OCI-LY7 (cell line): ENCODE measurements around the gene TMEM190. TPM values are rescaled to one million over a fixed set of nuclear protein-coding genes. Genes with fewer than 3 reads are reported as not detected.

ENCODE experiments used
- BruUV-seq: library from RNA; stranded (reverse); fragments of 400-500 nt; replicated peaks from 2 replicates; lab custom pipeline; 2021; lab: Mats Ljungman, UMichigan
- CTCF ChIA-PET: fragments of 300-600 bp; sonication (Branson Sonifier 250); formaldehyde crosslinking; loops from one replicate; lab custom pipeline; 2022; ENCODE audit warnings: antibody characterized with exemption; ENCODE audit not compliant: unreplicated experiment; lab: Charles Lee
- POLR2A ChIA-PET: fragments of 300-600 bp; sonication (Branson Sonifier 250); formaldehyde crosslinking; loops from one replicate; lab custom pipeline; 2022; ENCODE audit warnings: antibody characterized with exemption; lab: Charles Lee
- DNase-seq: peaks from one replicate; pipeline ENCODE4 v3.0.0-alpha.2; 2015; ENCODE audit warnings: low spot score
- H2AFZ ChIP-seq: fragments of 200-600 bp; sonication (generic), shearing (Covaris generic); 2 replicates; pipeline ENCODE4 v1.6.1; 2014; ENCODE audit warnings: mild to moderate bottlenecking, antibody characterized with exemption, low read length, moderate library complexity
- H3K27ac ChIP-seq: fragments of 200-600 bp; sonication (generic); 2 replicates; pipeline ENCODE4 v1.5.1; 2014; ENCODE audit warnings: mixed run types, low read depth, mild to moderate bottlenecking, moderate library complexity, low read length, inconsistent platforms; ENCODE audit not compliant: poor library complexity, severe bottlenecking
- H3K36me3 ChIP-seq: fragments of 200-600 bp; sonication (generic); 2 replicates; pipeline ENCODE4 v1.6.1; 2014; ENCODE audit warnings: mild to moderate bottlenecking, antibody characterized with exemption, low read length, moderate library complexity, mixed read lengths; ENCODE audit not compliant: insufficient read depth
- H3K4me1 ChIP-seq: fragments of 200-600 bp; sonication (generic); 2 replicates; pipeline ENCODE4 v1.5.1; 2014; ENCODE audit warnings: mild to moderate bottlenecking, low read length; ENCODE audit not compliant: insufficient read depth, poor library complexity, severe bottlenecking
- H3K4me2 ChIP-seq: fragments of 200-600 bp; sonication (generic); 2 replicates; pipeline ENCODE4 v1.6.1; 2014; ENCODE audit warnings: mild to moderate bottlenecking, low read length
- H3K4me3 ChIP-seq: fragments of 200-600 bp; sonication (generic); 2 replicates; pipeline ENCODE4 v1.5.1; 2014; ENCODE audit warnings: mild to moderate bottlenecking, low read depth, low read length; ENCODE audit not compliant: poor library complexity, severe bottlenecking
- H3K79me2 ChIP-seq: fragments of 200-600 bp; sonication (generic); 2 replicates; pipeline ENCODE4 v1.6.1; 2016; ENCODE audit warnings: low read depth, mild to moderate bottlenecking, low read length, moderate library complexity, mixed read lengths; ENCODE audit not compliant: insufficient read depth
- H3K9me2 ChIP-seq: fragments of 200-600 bp; sonication (generic); 2 replicates; pipeline ENCODE4 v1.6.1; 2016; ENCODE audit warnings: mild to moderate bottlenecking, low read length, mixed read lengths; ENCODE audit not compliant: insufficient read depth
- H3K9me3 ChIP-seq: fragments of 200-600 bp; sonication (generic); 2 replicates; pipeline ENCODE4 v1.6.1; 2014; ENCODE audit warnings: mild to moderate bottlenecking, mixed run types, low read length, mixed read lengths
- H4K20me1 ChIP-seq: fragments of 200-600 bp; sonication (generic); 2 replicates; pipeline ENCODE4 v1.6.1; 2014; ENCODE audit warnings: mild to moderate bottlenecking, antibody characterized with exemption, low read length, moderate library complexity, mixed read lengths; ENCODE audit not compliant: insufficient read depth
- EZH2phosphoT487 ChIP-seq: fragments of 200-600 bp; sonication (generic); IDR thresholded peaks from 2 replicates; pipeline ENCODE4 v1.6.1; 2018; ENCODE audit warnings: low read depth, borderline replicate concordance, mild to moderate bottlenecking, mixed run types, antibody characterized with exemption, low read length, moderate library complexity, mixed read lengths
- intact Hi-C: fragments of 100-400 bp; cut with micrococcal nuclease; formaldehyde crosslinking; loops from one replicate; pipeline ENCODE4 v1.10.0; 2022; ENCODE audit not compliant: unreplicated experiment
- total RNA-seq, 2 experiments: library from RNA; depleted of rRNA in 1 of 2; stranded (reverse); fragments of >200 nt in 1 of 2; shearing (Covaris generic) in 1 of 2; gene quantifications; 2 replicates each; pipeline ENCODE4 v1.2.3, GENCODE V29; 2014 to 2022
- TF ChIP-seq, protein P1 (sequence below): fragments of 200-600 bp; sonication (generic); conservative IDR thresholded peaks from 2 replicates; pipeline ENCODE4 v1.5.1; 2014; ENCODE audit warnings: mild to moderate bottlenecking, antibody characterized with exemption, low read length, moderate library complexity, mixed read lengths

Gene TMEM190
- total RNA-seq, 2 experiments from 2014 or later, result not detected

DNA sequence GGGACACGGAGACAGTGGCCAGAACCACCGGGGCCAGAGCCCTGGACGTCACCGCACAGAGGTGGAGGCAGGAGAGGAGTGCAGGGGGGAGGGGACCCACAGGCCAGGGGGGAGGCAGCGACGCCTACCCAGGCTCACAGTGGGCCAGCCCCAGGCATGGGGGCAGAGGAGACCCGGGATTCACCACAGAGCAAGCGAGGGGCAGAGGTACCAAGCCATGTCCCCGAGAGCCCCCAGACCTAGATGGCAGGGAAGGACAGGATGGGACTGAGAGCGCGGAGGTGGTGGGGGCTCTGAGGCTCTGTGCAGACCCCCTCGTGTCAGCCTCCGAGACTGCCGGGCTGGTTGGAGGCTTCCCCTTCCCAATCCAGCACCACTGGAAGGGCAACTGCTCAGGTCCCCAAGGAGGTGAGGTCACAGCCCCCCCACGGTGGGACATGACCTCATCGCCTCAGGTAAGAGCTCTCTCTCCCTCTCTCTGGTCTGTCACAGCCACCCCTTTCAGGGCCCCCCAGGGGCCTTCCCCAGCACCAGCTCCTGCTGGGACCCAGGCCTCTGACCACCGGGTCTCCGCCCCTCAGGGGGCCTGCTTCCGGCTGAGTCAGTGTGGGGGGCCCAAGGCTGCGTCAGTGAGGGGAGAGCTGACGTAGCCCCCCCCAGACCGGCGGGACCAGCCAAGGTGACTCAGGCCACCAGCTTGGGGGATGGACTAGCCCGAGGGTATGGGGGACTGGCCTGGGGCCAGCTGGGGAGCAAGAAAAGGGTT, 4.1 kb upstream of the TMEM190 start:
- CTCF ChIA-PET, result no interaction called here
- no peaks in the 10 kb centered on the region for H4K20me1 ChIP-seq
- TF ChIP-seq, protein P1, sequence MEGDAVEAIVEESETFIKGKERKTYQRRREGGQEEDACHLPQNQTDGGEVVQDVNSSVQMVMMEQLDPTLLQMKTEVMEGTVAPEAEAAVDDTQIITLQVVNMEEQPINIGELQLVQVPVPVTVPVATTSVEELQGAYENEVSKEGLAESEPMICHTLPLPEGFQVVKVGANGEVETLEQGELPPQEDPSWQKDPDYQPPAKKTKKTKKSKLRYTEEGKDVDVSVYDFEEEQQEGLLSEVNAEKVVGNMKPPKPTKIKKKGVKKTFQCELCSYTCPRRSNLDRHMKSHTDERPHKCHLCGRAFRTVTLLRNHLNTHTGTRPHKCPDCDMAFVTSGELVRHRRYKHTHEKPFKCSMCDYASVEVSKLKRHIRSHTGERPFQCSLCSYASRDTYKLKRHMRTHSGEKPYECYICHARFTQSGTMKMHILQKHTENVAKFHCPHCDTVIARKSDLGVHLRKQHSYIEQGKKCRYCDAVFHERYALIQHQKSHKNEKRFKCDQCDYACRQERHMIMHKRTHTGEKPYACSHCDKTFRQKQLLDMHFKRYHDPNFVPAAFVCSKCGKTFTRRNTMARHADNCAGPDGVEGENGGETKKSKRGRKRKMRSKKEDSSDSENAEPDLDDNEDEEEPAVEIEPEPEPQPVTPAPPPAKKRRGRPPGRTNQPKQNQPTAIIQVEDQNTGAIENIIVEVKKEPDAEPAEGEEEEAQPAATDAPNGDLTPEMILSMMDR, result no peak
- TF ChIP-seq EZH2phosphoT487, result no peak
- H3K9me3 ChIP-seq, result no peaks in the 10 kb centered on the region
- no peak overlapping the region for H2AFZ ChIP-seq
- intact Hi-C loops, result no loop called here
- no peak for DNase-seq
- POLR2A ChIA-PET, result no interaction called here
- no TSS peak for BruUV-seq
- no peaks in the 10 kb centered on the region for H3K79me2 ChIP-seq
- no peaks in the 10 kb centered on the region for H3K9me2 ChIP-seq
- H3K27ac ChIP-seq, result no peak overlapping the region
- no peaks in the 10 kb centered on the region for H3K36me3 ChIP-seq
- H3K4me1 ChIP-seq, result no peaks in the 10 kb centered on the region
- no peak overlapping the region for H3K4me2 ChIP-seq
- H3K4me3 ChIP-seq, result no peak overlapping the region

DNA sequence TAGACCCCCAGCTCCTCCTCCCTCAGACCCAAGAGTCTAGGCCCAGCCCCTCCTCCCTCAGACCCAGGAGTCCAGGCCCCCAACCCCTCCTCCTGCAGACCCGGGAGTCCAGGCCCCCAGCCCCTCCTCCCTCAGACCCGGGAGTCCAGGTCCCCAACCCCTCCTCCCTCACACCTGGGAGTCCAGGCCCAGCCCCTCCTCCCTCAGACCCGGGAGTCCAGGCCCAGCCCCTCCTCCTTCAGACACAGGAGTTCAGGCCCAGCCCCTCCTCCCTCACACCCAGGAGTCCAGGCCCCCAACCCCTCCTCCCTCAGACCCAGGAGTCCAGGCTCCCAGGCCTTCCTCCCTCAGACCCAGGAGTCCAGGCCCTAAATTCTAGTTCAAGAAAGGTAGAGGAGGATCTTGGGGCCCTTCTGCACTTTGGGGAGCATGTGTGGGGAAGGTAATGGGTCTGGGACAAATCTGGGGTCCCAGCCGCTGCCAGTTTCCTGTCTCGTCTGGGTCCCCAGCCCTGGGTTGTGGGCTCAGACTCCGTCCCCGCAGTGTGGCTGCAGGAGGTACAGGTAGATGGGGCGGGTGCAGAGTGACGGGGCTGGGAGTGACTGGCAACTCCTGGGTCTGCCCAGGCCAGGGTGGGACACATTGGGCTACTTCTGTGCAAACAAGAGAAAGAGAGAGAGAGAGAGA, 3.2 kb upstream of the TMEM190 start:
- no peak overlapping the region for H3K27ac ChIP-seq
- CTCF ChIA-PET, result no interaction called here
- intact Hi-C loops, result no loop called here
- no peaks in the 10 kb centered on the region for H3K4me1 ChIP-seq
- no peak overlapping the region for H3K4me3 ChIP-seq
- POLR2A ChIA-PET, result no interaction called here
- H3K36me3 ChIP-seq, result no peaks in the 10 kb centered on the region
- H4K20me1 ChIP-seq, result no peaks in the 10 kb centered on the region
- no peaks in the 10 kb centered on the region for H3K79me2 ChIP-seq
- H3K9me3 ChIP-seq, result no peaks in the 10 kb centered on the region
- H3K4me2 ChIP-seq, result no peak overlapping the region
- no peak for DNase-seq
- no peak for TF ChIP-seq EZH2phosphoT487
- TF ChIP-seq, protein P1, result no peak
- no TSS peak for BruUV-seq
- no peak overlapping the region for H2AFZ ChIP-seq
- no peaks in the 10 kb centered on the region for H3K9me2 ChIP-seq
